Fibroblast of skin of right quadriceps (primary cell): ENCODE measurements around the gene APOL3.
"Not testable (repeated sequence)": the region's sequence is repeated elsewhere in the genome, so short reads cannot be mapped to it uniquely, and the experiment has no call there.

Experiments
- DNase-seq: peaks from one replicate; pipeline ENCODE4 v3.0.0-alpha.2; 2013

The APOL3 gene

GRCh38 chr22:36131907-36132306, 28.6 kb downstream of the APOL3 start:
- DNase-seq = no peak

GRCh38 chr22:36129486-36130388, 30.8 kb downstream of the APOL3 start:
- peak; percentile 18 for DNase-seq

GRCh38 chr22:36129071-36129470, 31.5 kb downstream of the APOL3 start:
- no peak for DNase-seq

DNA sequence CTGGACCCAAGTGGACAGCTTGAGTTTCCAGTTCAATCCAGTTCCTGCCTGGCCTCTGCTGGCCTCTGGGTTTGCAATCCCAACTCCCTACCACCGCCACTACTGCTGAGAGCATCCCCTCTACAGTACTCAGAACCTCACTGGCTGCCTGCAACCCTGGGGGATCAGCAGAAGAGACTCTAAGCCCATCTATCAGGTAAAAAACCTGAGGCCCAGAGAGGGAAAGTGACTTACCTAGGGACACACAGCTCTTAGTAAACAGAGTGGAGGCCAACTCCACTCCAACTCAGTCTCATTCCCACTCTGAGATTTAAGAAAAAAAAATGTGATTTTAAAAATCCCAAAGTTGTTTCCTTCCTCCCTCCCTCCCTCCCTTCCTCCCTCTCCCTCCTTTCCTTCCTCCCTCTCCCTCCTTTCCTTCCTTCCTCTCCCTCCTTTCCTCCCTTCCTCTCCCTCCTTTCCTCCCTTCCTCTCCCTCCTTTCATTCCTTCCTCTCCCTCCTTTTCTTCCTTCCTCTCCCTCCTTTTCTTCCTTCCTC, 34.5 kb downstream of the APOL3 start:
- DNase-seq = no peak

DNA sequence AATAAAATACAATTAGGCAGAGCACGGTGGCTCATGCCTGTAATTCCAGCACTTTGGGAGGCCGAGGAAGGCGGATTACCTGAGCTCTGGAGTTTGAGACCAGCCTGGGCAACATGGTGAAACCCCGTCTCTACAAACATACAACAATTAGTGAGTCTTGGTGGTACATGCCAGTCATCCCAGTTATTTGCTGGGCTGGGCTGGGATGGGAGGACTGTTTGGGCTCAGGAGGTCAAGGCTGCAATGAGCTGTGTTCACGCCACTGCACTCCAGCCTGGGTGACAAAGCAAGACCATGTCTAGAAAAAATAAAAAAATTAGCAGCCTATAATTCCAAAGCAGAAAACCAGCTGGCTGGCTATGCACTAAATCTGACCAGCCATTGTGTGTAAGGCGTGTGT, 35.1 kb downstream of the APOL3 start:
- DNase-seq = no peak

- DNase-seq = no peak
Measured at GRCh38 chr22:36124666-36125065, 35.9 kb downstream of the APOL3 start.

DNA sequence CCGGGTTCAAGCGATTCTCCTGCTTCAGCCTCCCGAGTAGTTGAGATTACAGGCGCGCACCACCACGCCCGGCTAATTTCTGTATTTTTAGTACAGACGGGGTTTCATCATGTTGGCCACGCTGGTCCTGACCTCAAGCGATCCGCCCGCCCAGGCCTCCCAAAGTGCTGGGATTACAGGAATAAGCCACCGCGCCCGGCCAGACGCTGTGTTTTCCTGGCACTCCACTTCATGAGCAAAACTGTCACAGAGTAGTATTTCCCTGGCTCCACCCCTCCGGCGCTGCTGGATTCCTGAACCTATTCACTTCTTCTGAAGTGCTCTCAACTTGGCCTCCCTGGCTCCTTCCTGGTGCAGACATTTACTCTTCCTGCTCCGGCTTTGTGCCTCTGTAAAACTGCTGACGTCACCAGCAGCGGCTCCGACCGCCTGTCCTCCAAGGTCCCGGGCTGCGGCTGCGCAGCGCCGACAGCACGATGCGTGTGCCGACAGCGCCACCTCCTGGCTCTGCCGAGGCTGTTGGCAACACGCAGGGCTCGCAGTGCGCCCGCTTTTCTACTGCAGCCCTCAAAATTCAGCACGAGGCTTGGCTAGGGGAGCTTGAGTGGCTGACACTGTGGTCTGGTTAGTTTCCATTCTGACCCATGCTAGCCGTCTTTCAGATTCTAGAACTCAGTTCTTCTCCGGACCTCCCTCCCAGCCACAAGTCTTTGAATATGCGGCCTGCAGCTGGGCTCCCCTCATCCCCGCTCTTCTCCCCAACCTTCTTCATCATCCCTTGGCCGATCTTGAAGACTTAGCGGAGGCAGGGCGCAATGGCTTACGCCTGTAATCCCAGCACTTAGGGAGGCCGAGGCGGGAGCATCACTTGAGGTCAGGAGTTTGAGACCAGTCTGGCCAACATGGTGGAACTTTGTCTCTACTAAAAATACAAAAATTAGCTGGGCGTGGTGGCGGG, 36.6 kb downstream of the APOL3 start:
- peak; percentile 96 for DNase-seq

DNA sequence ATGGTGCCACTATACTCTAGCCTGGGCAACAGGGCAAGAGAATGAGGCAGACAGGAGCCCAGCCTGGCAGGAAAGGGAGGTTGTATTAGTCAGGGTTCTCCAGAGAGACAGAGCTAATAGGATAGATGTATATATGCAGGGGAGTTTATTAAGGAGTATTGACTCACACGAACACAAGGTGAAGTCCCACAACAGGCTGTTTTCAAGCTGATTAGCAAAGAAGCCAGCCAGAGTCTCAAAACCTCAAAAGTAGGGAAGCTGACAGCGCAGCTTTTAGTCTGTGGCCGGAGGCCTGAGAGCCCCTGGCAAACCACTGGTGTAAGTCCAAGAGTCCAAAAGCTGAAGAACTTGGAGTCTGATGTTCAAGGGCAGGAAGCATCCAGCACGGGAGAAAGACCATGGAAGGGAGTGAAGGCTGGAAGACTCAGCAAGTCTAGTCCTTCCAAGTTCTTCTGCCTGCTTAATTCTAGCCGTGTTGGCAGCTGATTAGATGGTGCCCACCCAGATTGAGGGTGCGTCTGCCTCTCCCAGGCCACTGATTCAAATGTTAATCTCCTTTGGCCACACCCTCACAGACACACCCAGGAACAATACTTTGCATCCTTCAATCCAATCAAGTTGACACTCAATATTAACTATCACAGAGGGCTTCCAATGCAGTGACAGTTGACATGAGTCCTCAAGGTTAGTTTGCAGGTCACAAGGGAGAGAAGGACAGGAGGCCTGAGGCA, 39.8 kb downstream of the APOL3 start:
- not testable (repeated sequence) for DNase-seq

DNA sequence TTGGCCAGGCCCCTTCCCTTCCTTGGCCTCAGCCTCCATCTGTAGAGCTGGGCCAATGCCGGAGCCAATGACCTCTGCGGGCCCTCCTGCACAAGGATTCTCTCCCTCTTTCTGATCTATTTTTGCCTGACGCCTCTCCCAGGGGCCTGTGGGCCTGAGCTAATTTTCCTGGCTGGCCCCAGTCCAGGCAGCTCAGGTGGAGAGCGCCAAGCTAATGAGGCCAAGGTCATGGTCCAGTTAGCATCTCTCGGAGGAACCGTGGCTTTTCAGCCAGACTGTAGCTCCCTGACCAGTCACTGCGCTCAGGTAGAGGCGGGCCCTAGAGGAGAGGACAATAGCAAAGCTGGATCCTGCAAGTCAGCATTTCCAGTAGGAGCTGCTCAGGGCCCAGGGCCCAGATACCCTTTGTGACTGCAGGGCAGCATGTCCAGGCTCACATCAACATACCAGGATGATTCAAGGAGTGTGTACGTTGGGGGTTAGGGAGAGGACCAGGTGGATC, 43.5 kb downstream of the APOL3 start:
- no peak for DNase-seq

DNA sequence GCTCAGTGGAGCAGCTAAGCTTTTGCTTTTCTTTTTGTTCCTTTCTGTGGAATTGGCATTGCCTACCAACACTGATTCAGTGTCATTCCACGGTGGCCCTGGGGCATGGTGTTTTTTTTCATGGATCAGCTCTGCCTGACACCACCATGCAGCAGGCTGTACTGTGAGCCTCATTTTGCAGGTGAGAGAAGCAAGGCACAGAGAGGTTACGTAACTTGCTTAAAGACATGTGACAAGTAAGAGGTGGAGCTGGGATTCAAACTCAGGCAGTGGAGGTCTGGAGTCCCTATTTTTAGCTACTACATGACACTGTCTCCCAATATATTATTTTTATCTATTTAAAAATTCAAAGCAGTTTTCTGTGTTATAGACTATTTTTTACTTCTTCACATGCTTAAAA, 44.4 kb downstream of the APOL3 start:
- no peak for DNase-seq

- DNase-seq = no peak
Measured at GRCh38 chr22:36113121-36113520, 47.4 kb downstream of the APOL3 start.

GRCh38 chr22:36111316-36111715, 49.2 kb downstream of the APOL3 start:
- DNase-seq = no peak

- peak; percentile 8 for DNase-seq
Measured at GRCh38 chr22:36110306-36110881, 50.2 kb downstream of the APOL3 start.

GRCh38 chr22:36107436-36107835, 53.1 kb downstream of the APOL3 start:
- peak; percentile 13 for DNase-seq

- no peak for DNase-seq
Measured at GRCh38 chr22:36106910-36107309, 53.6 kb downstream of the APOL3 start.

DNA sequence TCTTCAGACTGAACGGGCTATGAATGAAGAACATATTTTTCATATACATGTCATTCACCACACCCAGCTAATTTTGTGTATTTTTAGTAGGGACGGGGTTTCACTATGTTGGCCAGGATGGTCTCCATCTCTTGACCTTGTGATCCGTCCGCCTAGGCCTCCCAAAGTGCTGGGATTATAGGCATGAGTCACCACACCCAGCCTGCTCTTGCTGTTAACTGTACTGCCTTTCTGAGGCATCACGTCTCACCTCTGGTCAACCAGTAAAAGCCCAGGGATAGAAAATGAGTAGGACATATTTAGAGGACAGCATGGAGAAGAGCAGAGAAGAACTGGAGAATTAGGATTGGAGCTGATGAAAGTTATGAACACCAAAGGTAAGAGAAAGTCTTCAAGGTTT, 55.6 kb downstream of the APOL3 start:
- DNase-seq = no peak

- DNase-seq = no peak
Measured at GRCh38 chr22:36104435-36104834, 56.1 kb downstream of the APOL3 start.

GRCh38 chr22:36103891-36104290, 56.7 kb downstream of the APOL3 start:
- no peak for DNase-seq

DNA sequence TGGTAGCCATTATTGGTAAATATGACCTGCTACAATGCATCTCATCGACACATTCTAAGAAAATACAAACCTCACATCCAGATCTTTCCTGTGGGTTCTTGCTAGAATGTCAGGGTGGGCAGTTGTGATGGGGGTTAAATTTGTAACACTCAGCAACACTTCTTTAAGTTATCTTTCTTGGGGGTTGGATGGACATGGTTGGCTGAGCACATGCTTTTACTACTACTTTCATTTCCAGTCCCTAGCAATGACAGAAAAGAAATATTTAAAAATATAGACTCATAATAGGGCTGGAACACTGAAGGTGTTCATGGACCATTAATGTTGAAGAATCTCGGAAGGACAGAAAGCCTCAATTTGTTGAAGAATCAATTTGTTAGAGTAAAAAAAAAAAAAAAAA, 57.6 kb downstream of the APOL3 start:
- no peak for DNase-seq

DNA sequence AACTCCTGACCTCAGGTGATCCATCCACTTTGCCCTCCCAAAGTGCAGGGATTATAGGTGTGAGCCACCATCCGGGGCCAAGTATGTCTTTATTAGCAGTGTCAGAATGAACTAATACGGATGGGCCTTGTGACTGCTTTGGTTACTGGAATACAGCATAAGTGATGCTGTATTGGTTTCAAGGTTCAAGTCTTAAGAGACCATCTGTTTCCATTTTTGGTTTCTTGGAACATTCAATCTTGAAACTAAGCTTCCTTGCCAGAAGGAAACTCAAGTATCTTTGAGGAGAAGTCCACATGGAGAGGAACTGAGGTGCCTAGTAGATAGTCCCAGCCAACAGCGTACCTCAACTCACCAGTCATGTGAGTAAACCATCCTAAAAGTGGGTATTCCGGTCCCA, 58.8 kb downstream of the APOL3 start:
- DNase-seq = no peak

DNA sequence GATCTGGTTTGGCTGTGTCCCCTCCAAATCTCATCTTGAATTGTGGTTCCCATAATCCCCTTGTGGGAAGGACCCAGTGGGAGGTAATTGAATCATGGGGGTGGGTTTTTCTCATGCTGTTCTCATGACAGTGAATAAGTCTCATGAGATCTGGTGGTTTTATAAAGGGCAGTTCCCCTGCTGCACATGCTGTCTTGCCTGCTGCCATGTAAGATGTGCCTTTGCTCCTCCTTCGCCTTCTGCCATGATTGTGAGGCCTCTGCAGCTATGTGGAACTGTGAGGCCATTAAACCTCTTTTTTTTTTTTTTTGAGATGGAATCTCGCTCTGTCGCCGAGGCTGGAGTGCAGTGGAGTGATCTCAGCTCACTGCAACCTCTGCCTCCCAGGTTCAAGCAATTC, 59.6 kb downstream of the APOL3 start:
- not testable (repeated sequence) for DNase-seq
